ENCODE data around the gene SNX8. TPM values are rescaled to one million over a fixed set of nuclear protein-coding genes. Genes with fewer than 3 reads are reported as not detected.

Gene SNX8
- total RNA-seq (10 to 100 TPM; 24.6 to 54.6 TPM), polyA plus RNA-seq (10 to 100 TPM; 44.6 to 47.0 TPM)
- long read RNA-seq, donor 1, full-length matches to known transcripts = 4 of 41 reads
- long read RNA-seq, donor 1, partial matches to known transcripts = 12 of 41 reads
- long read RNA-seq, donor 1, other reads (novel, unspliced or antisense) = 25 of 41 reads
- long read RNA-seq, donor 2, full-length matches to known transcripts = 3 of 3 reads
- long read RNA-seq, donor 2, partial matches to known transcripts = 0 of 3 reads
- long read RNA-seq, donor 2, other reads (novel, unspliced or antisense) = 0 of 3 reads
- long read RNA-seq, donor 3 = 0 reads
- long read RNA-seq, donor 4, partial matches to known transcripts = 0 of 1 reads
- long read RNA-seq, donor 4, other reads (novel, unspliced or antisense) = 0 of 1 reads
- long read RNA-seq, donor 5, full-length matches to known transcripts = 4 of 33 reads
- long read RNA-seq, donor 5, partial matches to known transcripts = 6 of 33 reads
- long read RNA-seq, donor 5, other reads (novel, unspliced or antisense) = 23 of 33 reads

GRCh38 chr7:2314209-2314955, at the start of gene SNX8:
SNX8 (minus strand) TSS chr7:2314441; CDS start chr7:2314421, 20 bp downstream.
- Histone ChIP-seq H3K4me3 (peak within 1 kb of the TSS; percentile 81), H3K27ac (ENCODE audit: low read depth in 1 of 2, low read length in 1 of 2) (peak within 1 kb of the TSS in 1 of 2 donors; percentile 89), H3K4me1 (ENCODE audit: control insufficient read depth in 5 of 5, insufficient read depth in 5 of 5, low read length in 5 of 5) (peaks cover 0 to 8% (median 4%) of the 10 kb centered on the region in 5 donors), H3K9me3 (ENCODE audit: control insufficient read depth in 4 of 4, insufficient read depth in 3 of 4, low read length in 3 of 4) (peaks cover 0 to 2% (median 0%) of the 10 kb centered on the region in 4 donors), H3K36me3 (ENCODE audit: control insufficient read depth in 4 of 4, insufficient read depth in 4 of 4, low read length in 4 of 4) (peaks cover 0 to 4% (median 1%) of the 10 kb centered on the region in 4 donors), H3K27me3 (ENCODE audit: control insufficient read depth in 3 of 3, insufficient read depth in 3 of 3, low read length in 2 of 3) (no peaks in the 10 kb centered on the region), H3K9ac (ENCODE audit: insufficient read depth in 1 of 2, low read length in 2 of 2) (peak within 1 kb of the TSS; percentile 8 to 28)
- WGBS, 2 donors = 1 to 3% methylated on average over 11 to 77 of the region's 78 CpGs
- ATAC-seq (ENCODE audit: insufficient read depth, low FRiP score) (peak; percentile 100), DNase-seq (peak; percentile 84 to 94 (median 91))
- TF ChIP-seq CTCF (IDR thresholded peaks at IDR 0.05; ENCODE audit: control extremely low read depth, extremely low read depth) = no peak

GRCh38 chr7:2362385-2363088, 48.3 kb upstream of the SNX8 start:
- DNase-seq = no peak
- Histone ChIP-seq H3K27ac (ENCODE audit: low read depth in 1 of 2, low read length in 1 of 2) (no peak overlapping the region), H3K4me1 (ENCODE audit: control insufficient read depth in 5 of 5, insufficient read depth in 5 of 5, low read length in 5 of 5) (peaks cover 0 to 7% (median 0%) of the 10 kb centered on the region in 5 donors), H3K9ac (ENCODE audit: insufficient read depth in 1 of 2, low read length in 2 of 2) (no peak overlapping the region), H3K36me3 (ENCODE audit: control insufficient read depth in 4 of 4, insufficient read depth in 4 of 4, low read length in 4 of 4) (peaks cover 34 to 48% (median 42%) of the 10 kb centered on the region in 4 donors), H3K9me3 (ENCODE audit: control insufficient read depth in 4 of 4, insufficient read depth in 3 of 4, low read length in 3 of 4) (no peaks in the 10 kb centered on the region), H3K27me3 (ENCODE audit: control insufficient read depth in 3 of 3, insufficient read depth in 3 of 3, low read length in 2 of 3) (no peaks in the 10 kb centered on the region), H3K4me3 (no peak overlapping the region)
- no peak for ATAC-seq (ENCODE audit: insufficient read depth, low FRiP score)
- TF ChIP-seq CTCF (IDR thresholded peaks at IDR 0.05; ENCODE audit: control extremely low read depth, extremely low read depth) = no peak
- 94% methylated on average over 27 of the region's 27 CpGs for WGBS, 2 donors

DNA sequence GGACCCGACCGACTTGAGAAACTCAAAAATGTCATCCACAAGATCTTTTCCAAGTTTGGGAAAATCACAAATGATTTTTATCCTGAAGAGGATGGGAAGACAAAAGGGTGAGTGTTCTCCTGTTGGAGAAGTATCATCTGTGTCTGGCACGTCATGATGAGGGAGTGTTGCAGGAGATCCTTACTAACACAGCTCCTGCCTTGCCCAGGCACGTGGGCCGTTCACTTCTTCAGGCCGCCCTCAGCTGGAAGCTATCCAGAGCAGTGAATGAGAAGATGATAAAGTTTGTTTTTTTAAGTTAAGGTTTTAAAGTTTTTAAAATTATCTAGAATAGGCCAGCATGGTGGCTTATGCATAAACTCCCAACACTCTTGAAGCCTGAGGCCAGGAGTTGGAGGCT, 46.6 kb upstream of the SNX8 start:
- no peak for TF ChIP-seq CTCF (IDR thresholded peaks at IDR 0.05; ENCODE audit: control extremely low read depth, extremely low read depth)
- no peaks in the 10 kb centered on the region for H3K9me3 ChIP-seq (ENCODE audit: control insufficient read depth in 4 of 4, insufficient read depth in 3 of 4, low read length in 3 of 4)
- peaks cover 0 to 19% (median 10%) of the 10 kb centered on the region in 5 donors for H3K4me1 ChIP-seq (ENCODE audit: control insufficient read depth in 5 of 5, insufficient read depth in 5 of 5, low read length in 5 of 5)
- 77 to 83% methylated on average over 6 of the region's 6 CpGs for whole genome bisulfite sequencing, 2 donors
- H3K4me3 ChIP-seq = no peak overlapping the region
- no peak overlapping the region for H3K9ac ChIP-seq (ENCODE audit: insufficient read depth in 1 of 2, low read length in 2 of 2)
- H3K36me3 ChIP-seq (ENCODE audit: control insufficient read depth in 4 of 4, insufficient read depth in 4 of 4, low read length in 4 of 4) = peaks cover 20 to 38% (median 32%) of the 10 kb centered on the region in 4 donors
- DNase-seq (no peak), ATAC-seq (ENCODE audit: insufficient read depth, low FRiP score) (no peak)
- no peaks in the 10 kb centered on the region for H3K27me3 ChIP-seq (ENCODE audit: control insufficient read depth in 3 of 3, insufficient read depth in 3 of 3, low read length in 2 of 3)
- H3K27ac ChIP-seq (ENCODE audit: low read depth in 1 of 2, low read length in 1 of 2) = no peak overlapping the region

Measured in lung (tissue), 16 donors.